K562 (cell line): ENCODE data around the gene P2RX1. TPM values are rescaled to one million over a fixed set of nuclear protein-coding genes. Genes with fewer than 3 reads are reported as not detected.

Source experiments
- ATAC-seq: fragments of 200-7000 bp; cut with Tn5 transposase; 3 replicates; pipeline ENCODE4 v1.9.1; 2020; ENCODE audit warnings: moderate library complexity
- BruUV-seq: library from RNA; stranded (reverse); fragments of 400-500 nt; replicated peaks from 2 replicates; lab custom pipeline; 2021; lab: Mats Ljungman, UMichigan
- CTCF ChIA-PET: fragments of 300-600 bp; formaldehyde crosslinking; extraction: SDS; loops from one replicate; lab custom pipeline; 2021; ENCODE audit warnings: low intra/inter-chr PET ratio; lab: Yijun Ruan, JAX
- POLR2A ChIA-PET: fragments of 300-600, 350-650 bp; sonication (Branson Sonifier 250); formaldehyde crosslinking; extraction: SDS; loops from one replicate; lab custom pipeline; 2021; ENCODE audit warnings: antibody characterized with exemption, inconsistent platforms; lab: Yijun Ruan, JAX
- DNase-seq, 4 experiments: peaks; one replicate each; pipeline versions ENCODE4 v3.0.0 to v3.0.0-alpha.2; 2011 to 2018; ENCODE audit warnings: low spot score in 3 of 4, mixed read lengths in 3 of 4; ENCODE audit errors: extremely low read depth in 1 of 4
- FAIRE-seq: peaks from 2 replicates; lab custom pipeline; 2011; peaks lifted over from hg19 to GRCh38; lab: Jason Lieb, UNC
- H2AFZ ChIP-seq: 2 replicates; pipeline ENCODE4 v1.6.0; 2011; ENCODE audit warnings: low read depth, low read length, control low read depth, inconsistent platforms
- H3K27ac ChIP-seq: fragments of 200-600 bp; 3 replicates; pipeline ENCODE4 v1.8.0; 2011; ENCODE audit warnings: low read depth, mild to moderate bottlenecking, control low read depth, inconsistent platforms, low read length, moderate library complexity, mixed read lengths; ENCODE audit errors: extremely low read depth
- H3K27me3 ChIP-seq, 2 experiments: fragments of 300-600 bp in 1 of 2; 2 replicates in 1 of 2; 3 replicates in 1 of 2; pipeline versions ENCODE4 v1.6.0 to v1.8.0; 2011; ENCODE audit warnings: inconsistent platforms in 2 of 2, low read length in 2 of 2, mild to moderate bottlenecking in 1 of 2, mixed read lengths in 1 of 2, moderate library complexity in 1 of 2; ENCODE audit not compliant: control insufficient read depth in 2 of 2, insufficient read depth in 2 of 2
- H3K36me3 ChIP-seq: fragments of 300-600 bp; 3 replicates; pipeline ENCODE4 v1.8.0; 2011; ENCODE audit warnings: mild to moderate bottlenecking, low read length, inconsistent platforms; ENCODE audit not compliant: control insufficient read depth, insufficient read depth
- H3K4me1 ChIP-seq, 2 experiments: fragments of 200-600 bp in 1 of 2; replicated peaks in 1 of 2; 2 replicates in 1 of 2; 3 replicates in 1 of 2; pipeline versions ENCODE4 v1.5.1 to v1.8.0; 2011; ENCODE audit warnings: inconsistent platforms in 2 of 2, low read length in 2 of 2, mild to moderate bottlenecking in 1 of 2, mixed read lengths in 1 of 2, moderate library complexity in 1 of 2; ENCODE audit not compliant: control insufficient read depth in 2 of 2, insufficient read depth in 2 of 2
- H3K4me2 ChIP-seq: 2 replicates; pipeline ENCODE4 v1.6.1; 2011; ENCODE audit warnings: low read length, control low read depth, inconsistent platforms, mixed read lengths; ENCODE audit not compliant: insufficient read depth
- H3K4me3 ChIP-seq: fragments of 200-600 bp; sonication (generic), shearing (Covaris generic); 2 replicates; pipeline ENCODE4 v1.5.1; 2016; ENCODE audit warnings: control low read depth, inconsistent platforms
- H3K79me2 ChIP-seq: fragments of 200-600 bp; 3 replicates; pipeline ENCODE4 v1.8.0; 2011; ENCODE audit warnings: low read length, inconsistent platforms; ENCODE audit not compliant: control insufficient read depth, insufficient read depth
- H3K9ac ChIP-seq, 2 experiments: 2 replicates each; pipeline versions ENCODE4 v1.6.0 to v1.6.1; 2011; ENCODE audit warnings: low read depth in 2 of 2, low read length in 2 of 2, control low read depth in 1 of 2, inconsistent platforms in 1 of 2, mild to moderate bottlenecking in 1 of 2, mixed read lengths in 1 of 2; ENCODE audit not compliant: insufficient read depth in 1 of 2
- H3K9me1 ChIP-seq: one replicate; pipeline ENCODE4 v1.6.0; 2011; ENCODE audit warnings: inconsistent platforms, mild to moderate bottlenecking, low read length, moderate library complexity; ENCODE audit not compliant: control insufficient read depth, insufficient read depth
- H3K9me3 ChIP-seq: replicated peaks from 2 replicates; pipeline ENCODE4 v1.5.1; 2011; ENCODE audit warnings: low read depth, low read length, inconsistent platforms; ENCODE audit not compliant: control insufficient read depth, insufficient read depth
- H4K20me1 ChIP-seq: replicated peaks from 2 replicates; pipeline ENCODE4 v1.6.1; 2011; ENCODE audit warnings: low read length, inconsistent platforms, mixed read lengths; ENCODE audit not compliant: control insufficient read depth, insufficient read depth
- BCOR ChIP-seq: fragments of 450-650 bp; IDR thresholded peaks from 2 replicates; pipeline ENCODE4 v1.6.1; 2016
- NR1H2 ChIP-seq: sonication (generic); formaldehyde crosslinking; IDR thresholded peaks from 2 replicates; pipeline ENCODE4 v1.4.0; 2020; ENCODE audit warnings: mild to moderate bottlenecking, missing genetic modification reagents
- POLR2G ChIP-seq: fragments of 200-400 bp; formaldehyde crosslinking; IDR thresholded peaks from 2 replicates; pipeline ENCODE4 v1.6.1; 2017; ENCODE audit warnings: low read depth, mild to moderate bottlenecking, antibody characterized with exemption, low read length, moderate library complexity
- RBM25 ChIP-seq: fragments of 200-400 bp; formaldehyde crosslinking; IDR thresholded peaks from 2 replicates; pipeline ENCODE4 v1.6.1; 2018; ENCODE audit warnings: low read length, low read depth, moderate library complexity; ENCODE audit not compliant: severe bottlenecking
- TCF15 ChIP-seq: fragments of 250-450 bp; sonication (Bioruptor Pico); IDR thresholded peaks from 2 replicates; pipeline ENCODE4 v1.8.0; 2022; ENCODE audit warnings: moderate library complexity, mild to moderate bottlenecking, inconsistent platforms
- ZNF785 ChIP-seq: fragments of 250-450 bp; sonication (Bioruptor Pico); IDR thresholded peaks from 2 replicates; pipeline ENCODE4 v1.4.0; 2020; ENCODE audit warnings: mild to moderate bottlenecking
- WGBS: fragments of 100-300 bp; shearing (Covaris generic); methylation state at CpG from one replicate; pipeline ENCODE4 v1.1.6; 2016; ENCODE audit warnings: low coverage, mixed read lengths; ENCODE audit not compliant: insufficient coverage; ENCODE audit errors: missing lambda C conversion rate; 5-methylcytosine and 5-hydroxymethylcytosine counted together
- in situ Hi-C: fragments of 300-500 bp; cut with MboI; formaldehyde crosslinking; loops from 4 replicates; pipeline ENCODE4 v1.15.0; 2018; ENCODE audit warnings: inconsistent platforms, mixed read lengths
- intact Hi-C: fragments of 100-400 bp; cut with micrococcal nuclease; formaldehyde crosslinking; loops from 2 replicates; pipeline ENCODE4 v1.14.2; 2022
- polyA plus RNA-seq, 8 experiments: library from polyadenylated mRNA; depleted of rRNA in 4 of 8; stranded (reverse) in 5 of 8; unstranded in 3 of 8; fragments of >200 nt; fragmentation: Nextera tagmentation in 2 of 8; fragmentation: Illumina TruSeq in 1 of 8; extraction: Ambion mirVana in 2 of 8; extraction: Trizol in 1 of 8; gene quantifications; 2 replicates each; pipeline versions ENCODE4 v1.2.1 to v1.2.3, GENCODE V29; 2011 to 2014; ENCODE audit warnings: inconsistent platforms in 1 of 8, missing spikeins in 1 of 8
- total RNA-seq, 7 experiments: library from RNA; depleted of rRNA in 6 of 7; stranded (reverse); fragments of >200 nt in 6 of 7; fragmentation: Illumina TruSeq in 2 of 7; extraction: Trizol in 2 of 7; gene quantifications; 2 replicates each; pipeline versions ENCODE4 v1.2.1 to v1.2.3, GENCODE V29; 2011 to 2021; ENCODE audit warnings: low replicate concordance in 1 of 7

Gene P2RX1
- total and polyA plus RNA-seq, 9 of the 15 experiments (the other 6 are each of a cell fraction or from before 2014, with no cell fraction given): 0.27 to 20.3 (median 10.3) TPM

GRCh38 chr17:3937359-3937758, 21.1 kb upstream of the P2RX1 start:
- intact Hi-C loops (no loop called here), in situ Hi-C loops (no loop called here)
- Histone ChIP-seq H2AFZ (no peak overlapping the region), H3K36me3 (peaks cover 61% of the 10 kb centered on the region; the same call in 2 of the 3 replicates), H3K9me3 (no peaks in the 10 kb centered on the region), H3K4me2 (no peak overlapping the region), H3K4me1 (no peaks in the 10 kb centered on the region; a peak in 1 of 5 replicates), H3K27me3 (no peaks in the 10 kb centered on the region), H3K79me2 (no peaks in the 10 kb centered on the region), H3K9me1 (no peaks in the 10 kb centered on the region), H3K9ac (no peak overlapping the region), H4K20me1 (no peaks in the 10 kb centered on the region), H3K4me3 (no peak overlapping the region), H3K27ac (no peak overlapping the region)
- 97% methylated on average over 5 of the region's 17 CpGs for WGBS
- ChIA-PET POLR2A (no interaction called here), CTCF (interaction anchor here (0.6 kb wide), 1 partner anchor 271 kb away, joined by 4 read pairs; no protein-coding TSS in a partner anchor)
- DNase-seq (no peak), FAIRE-seq (no peak), ATAC-seq (no peak)
- TF ChIP-seq POLR2G (peak; percentile 49), TCF15 (CRISPR knock-in tag) (no peak)
- no TSS peak for BruUV-seq

GRCh38 chr17:3935825-3936355, 19.6 kb upstream of the P2RX1 start:
- no peaks in the 10 kb centered on the region for H3K9me3 ChIP-seq
- no peaks in the 10 kb centered on the region for H3K79me2 ChIP-seq
- ChIA-PET POLR2A (interaction anchor here (0.7 kb wide), 1 partner anchor 620 kb away, joined by 3 read pairs; no protein-coding TSS in a partner anchor), CTCF (no interaction called here)
- TF ChIP-seq RBM25: peak; percentile 61
- TF ChIP-seq BCOR: no peak
- TF ChIP-seq TCF15 (CRISPR knock-in tag): no peak
- no peak for TF ChIP-seq ZNF785 (CRISPR knock-in tag)
- TF ChIP-seq NR1H2 (CRISPR knock-in tag): no peak
- H3K27me3 ChIP-seq: no peaks in the 10 kb centered on the region
- no peak overlapping the region for H3K27ac ChIP-seq
- intact Hi-C loops: loop anchor here (2.0 kb wide), 1 partner anchor 71 kb away; no protein-coding TSS in a partner anchor
- no peak overlapping the region for H3K4me3 ChIP-seq
- H3K4me1 ChIP-seq: peaks cover 2 to 4% of the 10 kb centered on the region in 2 experiments; a peak in 2 of 5 replicates
- no TSS peak for BruUV-seq
- FAIRE-seq (no peak), DNase-seq (no peak), ATAC-seq (no peak)
- H3K36me3 ChIP-seq: peaks cover 50% of the 10 kb centered on the region; the same call in 2 of the 3 replicates
- in situ Hi-C loops: no loop called here
- H3K9ac ChIP-seq: no peak overlapping the region
- H4K20me1 ChIP-seq: no peaks in the 10 kb centered on the region
- H3K9me1 ChIP-seq: no peaks in the 10 kb centered on the region
- WGBS: 86% methylated on average over 7 of the region's 9 CpGs
- no peak overlapping the region for H2AFZ ChIP-seq
- no peak overlapping the region for H3K4me2 ChIP-seq
